NCI-H1105 treated with DMSO at 0.1 percent for 48 hours (cell line): Measurements from ENCODE around the gene SRRM5.
A peak's percentile ranks its signal among the peaks of the same experiment; 100 is the strongest.
"Not testable (repeated sequence)": the region's sequence is repeated elsewhere in the genome, so short reads cannot be mapped to it uniquely, and the experiment has no call there.

Experiments
- DNase-seq: peaks from one replicate; lab custom pipeline; 2025; lab: John Stamatoyannopoulos, UW

SRRM5 gene, protein sequence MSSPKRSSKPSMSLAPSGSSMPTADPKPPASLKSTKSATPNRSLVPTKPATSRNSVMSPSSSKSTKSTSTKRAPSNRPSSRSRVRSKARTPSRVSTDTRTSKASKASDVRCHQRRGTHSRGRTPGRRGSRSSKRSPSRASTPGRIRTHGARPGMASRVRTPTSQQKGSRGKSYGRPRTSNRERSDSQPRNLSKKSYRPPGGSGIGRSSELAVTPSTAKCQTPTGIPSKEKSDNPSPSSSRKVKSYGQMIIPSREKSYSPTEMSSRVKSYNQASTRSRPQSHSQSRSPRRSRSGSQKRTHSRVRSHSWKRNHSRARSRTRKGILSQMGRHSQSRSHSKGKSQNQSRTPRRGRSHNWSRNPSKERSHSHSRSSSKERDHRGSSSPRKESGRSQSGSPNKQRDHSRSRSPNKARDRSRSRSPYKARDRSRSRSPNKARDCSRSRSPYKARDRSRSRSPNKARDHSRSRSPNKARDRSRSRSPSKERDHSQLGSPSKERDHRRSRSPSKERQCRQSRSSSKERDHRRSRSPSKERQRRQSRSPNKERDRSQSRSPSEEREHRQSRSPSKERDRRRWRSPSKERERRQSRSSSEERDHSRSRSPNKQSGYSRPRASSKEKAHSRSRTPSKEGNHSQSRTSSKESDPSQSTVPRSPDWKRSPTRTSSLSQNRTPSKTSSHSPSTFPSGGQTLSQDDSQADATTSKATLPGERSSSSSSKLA

DNA sequence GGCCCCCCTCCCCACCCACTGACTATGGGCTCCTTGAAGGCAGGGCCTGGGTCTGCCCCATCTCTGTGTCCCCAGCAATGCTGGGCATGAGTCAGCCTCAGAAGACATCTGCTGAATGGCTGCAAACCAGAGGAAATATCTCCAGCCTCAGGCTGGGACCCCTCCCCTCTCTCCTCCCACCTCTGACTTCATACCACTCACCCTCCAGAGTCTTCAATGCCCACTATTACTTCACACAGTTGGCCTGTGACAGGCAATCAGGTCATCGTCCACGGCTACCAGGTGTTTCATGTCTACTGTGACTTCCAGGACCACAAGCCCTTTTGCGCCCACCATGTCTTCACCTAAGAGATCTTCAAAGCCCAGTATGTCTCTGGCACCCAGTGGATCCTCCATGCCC lies at the start of gene SRRM5:
TSS of gene SRRM5 (plus strand) at position 301 of the 400 bp plus-strand sequence. CDS start at position 335, 34 bp downstream.
- DNase-seq, result no peak

DNA sequence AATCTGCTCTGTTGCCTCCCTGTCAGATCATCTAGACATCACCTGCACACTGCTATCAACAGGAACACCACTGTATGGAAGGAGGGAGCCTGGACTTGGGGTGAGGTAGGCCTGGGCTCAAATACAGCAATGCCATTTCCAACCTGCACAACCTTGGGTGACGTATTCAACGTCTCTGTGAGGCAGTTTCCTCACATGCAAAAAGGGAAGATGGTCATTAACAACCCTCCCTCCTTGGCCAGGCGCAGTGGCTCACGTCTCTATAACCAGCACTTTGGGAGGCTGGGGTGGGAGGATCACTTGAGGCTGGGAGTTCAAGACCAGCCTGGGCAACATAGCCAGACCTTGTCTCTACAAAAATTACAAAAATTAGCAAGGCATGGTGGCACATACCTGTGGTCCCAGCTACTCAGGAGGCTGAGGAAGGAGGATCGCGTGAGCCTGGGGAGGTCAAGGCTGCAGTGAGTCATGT lies 49.6 kb upstream of the SRRM5 start:
- DNase-seq, result no peak

DNA sequence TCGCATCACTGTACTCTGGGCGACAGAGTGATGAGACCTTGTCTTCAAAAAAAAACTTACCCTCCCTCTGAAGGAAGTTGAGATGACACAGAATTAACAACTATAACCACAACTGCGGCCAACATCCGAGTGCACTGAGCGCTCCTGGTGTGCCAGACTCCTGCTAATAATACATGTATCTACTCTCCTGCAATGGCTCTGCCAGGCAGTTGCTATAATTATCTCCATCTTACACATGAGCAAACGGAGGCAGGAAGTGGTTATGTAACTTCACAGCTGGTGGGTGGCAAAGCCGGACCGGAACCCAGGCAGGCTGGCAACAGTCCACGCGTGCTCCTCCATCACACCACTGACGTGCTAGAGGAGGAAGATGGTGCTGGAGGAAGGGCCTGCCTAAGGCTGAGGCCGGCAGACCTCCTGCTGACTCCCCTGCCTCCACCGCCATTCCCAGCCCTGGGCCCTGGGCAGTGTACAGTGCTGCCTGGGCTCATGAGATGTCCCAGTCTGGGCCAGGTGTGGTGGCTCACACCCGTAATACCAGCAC lies 49.1 kb upstream of the SRRM5 start:
- no peak for DNase-seq

DNA sequence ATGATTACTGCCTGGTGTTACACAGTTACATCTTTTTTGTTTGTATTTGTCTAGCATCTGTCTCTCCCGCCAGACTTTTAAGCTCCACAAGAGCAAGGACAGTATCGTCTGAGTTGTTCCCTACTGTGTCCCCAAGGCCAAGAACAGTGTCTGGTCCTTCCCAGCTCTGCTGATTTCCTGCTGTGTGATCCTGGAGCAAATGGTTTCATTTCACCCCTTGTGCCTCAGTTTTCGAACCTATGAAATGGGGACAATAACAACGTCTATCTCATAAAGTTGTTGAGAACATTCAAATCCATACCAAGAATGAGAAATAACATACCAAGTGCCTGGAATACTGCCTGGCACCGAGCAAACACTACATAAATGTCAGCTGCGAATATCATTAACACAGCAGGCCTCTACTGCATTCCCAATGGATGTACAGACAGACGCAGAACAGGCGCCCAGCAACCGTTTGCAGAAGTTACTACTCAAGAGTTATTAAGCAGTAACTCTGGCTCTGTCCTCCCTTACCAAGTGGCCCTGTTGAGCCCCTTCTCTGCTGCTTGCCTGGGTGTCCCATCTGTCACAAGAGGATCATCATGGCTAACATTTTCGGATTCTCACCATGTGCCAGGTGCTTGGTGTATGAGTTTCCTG lies 48.0 kb upstream of the SRRM5 start:
- no peak for DNase-seq

DNA sequence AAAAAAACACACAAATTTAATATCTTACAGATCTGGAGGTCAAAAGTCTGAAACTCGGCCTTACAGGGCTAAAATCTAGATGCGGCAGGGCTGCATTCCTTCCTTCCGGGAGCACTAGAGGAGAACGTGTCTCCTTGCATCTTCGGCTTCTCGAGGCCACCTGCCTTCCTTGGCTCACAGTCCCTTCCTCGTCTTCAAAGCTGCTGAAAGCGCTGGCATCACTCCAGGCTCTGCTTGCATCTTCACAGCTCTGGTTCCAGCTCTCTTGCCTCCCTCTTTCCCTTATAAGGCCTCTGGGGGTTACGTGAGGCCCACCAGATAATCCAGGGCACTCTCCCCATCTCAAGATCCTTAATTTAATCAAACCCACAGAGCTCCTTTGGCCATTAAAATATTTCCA lies 47.1 kb upstream of the SRRM5 start:
- DNase-seq, result no peak

DNA sequence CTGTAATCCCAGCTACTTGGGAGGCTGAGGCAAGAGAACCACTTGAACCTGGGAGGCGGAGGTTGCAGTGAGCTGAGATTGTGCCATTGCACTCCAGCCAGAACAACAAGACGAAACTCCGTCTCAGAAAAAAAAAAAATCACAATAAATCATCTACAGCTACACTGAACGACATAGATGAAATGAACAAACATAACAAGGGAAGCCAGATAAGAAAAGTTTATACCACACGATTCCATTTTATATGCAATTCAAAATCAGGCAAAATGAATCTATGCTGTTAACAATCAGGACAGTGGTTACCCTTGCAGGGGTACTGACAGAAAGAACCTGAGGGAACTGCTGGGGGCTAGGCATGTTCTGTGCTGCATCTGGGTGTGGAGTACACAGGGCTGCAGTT lies 42.2 kb upstream of the SRRM5 start:
- DNase-seq, result no peak

DNA sequence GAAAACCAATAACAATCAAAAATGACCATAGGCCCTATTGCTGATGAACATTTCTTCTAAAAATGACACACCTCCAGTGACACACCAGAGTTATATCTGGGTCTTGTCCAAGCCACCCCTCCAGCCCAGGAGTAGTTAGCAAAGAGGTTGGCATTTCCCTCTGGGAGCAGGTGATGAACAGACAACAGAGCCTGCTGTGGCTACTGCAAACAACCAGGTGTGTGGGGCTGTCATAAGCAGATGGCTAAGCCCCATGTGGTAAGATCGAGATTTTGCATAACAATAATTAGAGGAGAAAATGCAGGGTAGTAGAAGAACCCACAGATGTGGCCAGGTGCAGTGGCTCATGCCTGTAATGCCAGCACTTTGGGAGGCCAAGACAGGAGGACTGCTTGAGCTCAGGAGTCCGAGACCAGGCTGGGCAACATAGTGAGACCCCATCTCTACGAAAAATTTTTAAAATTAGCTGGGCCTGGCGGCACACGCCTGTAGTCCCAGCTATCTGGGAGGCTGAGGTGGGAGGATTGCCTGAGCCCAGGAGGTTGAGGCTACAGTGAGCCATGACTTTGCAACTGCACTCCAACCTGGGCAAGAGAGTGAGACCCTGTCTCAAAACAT lies 41.6 kb upstream of the SRRM5 start:
- DNase-seq, result peak; percentile 18

DNA sequence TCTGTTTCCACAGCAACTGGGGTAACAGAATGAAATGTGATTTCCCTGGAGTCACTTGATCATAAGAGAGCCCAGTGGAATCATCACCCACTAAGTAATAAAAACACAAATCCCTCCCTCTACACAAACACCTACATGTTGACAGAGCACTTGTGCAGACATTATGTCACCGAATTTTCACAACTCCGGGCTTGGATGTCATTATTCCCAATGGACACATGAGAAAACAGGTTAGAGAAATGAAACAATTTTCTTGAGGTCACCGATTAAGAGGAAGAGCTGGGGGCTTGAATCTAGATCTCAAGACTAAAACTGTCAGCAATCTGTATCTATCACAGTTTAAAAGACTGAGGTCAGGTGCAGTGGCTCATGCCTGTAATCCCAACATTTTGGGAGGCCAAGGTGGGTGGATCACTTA lies 39.7 kb upstream of the SRRM5 start:
- DNase-seq, result no peak

DNA sequence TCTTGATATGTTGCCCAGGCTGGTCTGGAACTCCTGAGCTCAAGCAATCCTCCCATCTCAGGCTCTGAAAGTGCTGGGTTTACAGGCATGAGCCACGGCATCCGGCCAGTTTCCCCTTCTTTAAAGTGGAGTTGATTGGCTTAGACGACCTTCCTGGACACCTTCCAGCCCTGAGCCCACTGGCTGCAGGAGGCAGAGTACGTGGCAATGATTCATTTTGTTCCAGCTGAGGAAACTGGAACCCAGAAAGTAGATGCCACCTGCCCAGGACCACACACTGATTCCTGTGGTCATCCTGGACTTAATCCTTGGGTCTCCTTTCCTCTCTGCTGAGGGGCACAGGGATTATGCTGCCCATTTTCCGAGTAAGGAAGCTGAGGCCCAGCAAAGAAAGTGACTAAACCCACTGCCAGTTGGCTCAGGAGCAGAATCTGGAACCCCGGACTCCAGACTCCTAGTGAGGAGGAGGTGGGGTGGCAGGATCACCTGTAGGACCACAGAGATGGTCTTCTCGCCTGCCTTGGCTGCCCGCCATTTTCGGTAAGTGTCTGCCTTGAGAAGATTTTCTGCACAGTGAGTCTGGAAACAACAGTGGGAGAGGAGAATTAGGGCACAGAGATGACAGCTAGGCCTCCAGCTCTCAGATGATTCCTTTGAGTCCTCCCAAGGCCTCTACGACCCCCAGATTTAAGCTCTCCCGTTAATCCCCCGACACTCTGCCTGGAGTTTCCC lies 37.3 kb upstream of the SRRM5 start:
- peak; percentile 20 for DNase-seq

DNA sequence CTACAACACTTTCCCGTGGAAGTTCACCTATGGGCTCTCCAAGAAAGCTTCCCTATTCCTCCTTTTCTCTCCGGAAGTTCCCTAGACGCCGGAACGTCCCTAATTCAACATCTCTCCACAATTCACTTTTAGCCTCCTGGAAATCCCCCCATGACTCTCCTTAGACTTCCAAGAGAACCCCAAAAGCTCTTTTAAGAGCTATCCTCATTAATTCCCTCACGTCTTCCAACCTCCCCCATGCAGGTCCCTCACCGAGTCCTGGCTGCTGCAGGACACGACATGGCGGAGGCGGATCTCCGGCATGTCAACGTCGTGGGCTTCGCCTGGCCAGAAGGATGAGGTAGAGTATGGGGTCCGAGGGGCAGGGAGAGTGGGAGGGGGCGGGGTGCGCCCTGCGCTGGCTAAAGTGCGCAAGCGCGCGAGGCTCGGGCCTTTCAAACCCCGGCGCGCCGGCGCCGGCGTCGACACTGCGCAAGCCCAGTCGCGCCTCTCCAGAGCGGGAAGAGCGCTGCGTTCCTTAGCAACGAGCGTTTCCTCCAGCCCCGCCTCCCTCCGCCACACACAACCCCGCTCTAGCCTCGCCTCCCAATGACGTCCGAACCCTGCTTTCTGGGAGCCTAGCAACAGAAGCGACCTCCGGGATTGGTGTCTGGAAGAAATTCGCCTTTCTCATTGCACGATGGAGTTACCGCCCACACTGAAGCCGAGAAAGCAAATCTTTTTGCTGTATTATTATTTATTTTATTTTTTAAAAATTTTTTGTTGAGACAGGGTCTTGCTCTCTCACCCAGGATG lies 36.5 kb upstream of the SRRM5 start, which contains the start of the genes PINLYP and XRCC1:
TSS of gene PINLYP (plus strand) at position 646 of the 795 bp plus-strand sequence. CDS start 1,391 bp downstream, outside the sequence.
TSS of gene XRCC1 (minus strand) at position 372 of the 795 bp plus-strand sequence. CDS start at position 303, 69 bp downstream.
- peak; percentile 98 for DNase-seq

DNA sequence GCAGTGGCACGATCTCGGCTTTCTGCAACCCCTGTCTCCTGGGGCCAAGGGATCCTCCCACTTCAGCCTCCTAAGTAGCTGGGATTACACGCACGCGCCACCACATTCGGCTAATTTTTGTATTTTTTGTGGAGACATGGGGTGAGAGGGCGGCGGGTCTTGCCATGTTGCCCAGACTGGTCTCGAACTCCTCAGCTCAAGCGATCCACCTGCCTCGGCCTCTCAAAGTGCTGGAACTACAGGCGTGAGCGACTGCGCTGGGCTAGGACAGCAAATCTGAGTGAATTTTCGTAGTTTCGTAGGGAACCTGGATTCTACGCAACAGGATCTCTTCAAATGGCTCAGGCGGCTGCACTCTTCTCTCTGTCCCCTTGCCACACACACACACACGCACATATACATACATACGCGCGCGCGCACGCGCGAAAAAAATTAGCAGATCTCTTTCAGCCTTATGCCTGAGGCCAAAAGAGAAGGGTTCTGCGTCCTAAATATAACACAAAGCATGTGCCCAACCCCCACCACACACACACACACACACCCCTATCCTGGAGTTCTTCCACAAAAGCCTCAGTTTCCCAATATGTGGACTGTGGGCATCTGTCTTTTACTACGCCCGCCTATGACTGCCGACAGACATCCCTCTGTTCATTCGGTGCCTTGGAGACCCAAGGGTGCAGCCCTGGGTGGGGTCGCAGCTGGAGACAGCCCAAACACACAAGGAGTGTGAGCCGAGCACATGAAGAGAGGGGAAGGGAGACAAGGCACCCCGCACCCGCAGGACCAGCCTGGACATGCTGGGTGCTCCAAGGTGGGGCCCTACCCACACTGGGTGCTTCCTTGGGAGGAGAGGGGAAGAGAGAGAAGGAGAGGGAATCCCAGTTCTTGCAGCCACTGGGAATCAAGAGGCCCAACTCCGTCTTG lies 35.7 kb upstream of the SRRM5 start:
- no peak for DNase-seq

DNA sequence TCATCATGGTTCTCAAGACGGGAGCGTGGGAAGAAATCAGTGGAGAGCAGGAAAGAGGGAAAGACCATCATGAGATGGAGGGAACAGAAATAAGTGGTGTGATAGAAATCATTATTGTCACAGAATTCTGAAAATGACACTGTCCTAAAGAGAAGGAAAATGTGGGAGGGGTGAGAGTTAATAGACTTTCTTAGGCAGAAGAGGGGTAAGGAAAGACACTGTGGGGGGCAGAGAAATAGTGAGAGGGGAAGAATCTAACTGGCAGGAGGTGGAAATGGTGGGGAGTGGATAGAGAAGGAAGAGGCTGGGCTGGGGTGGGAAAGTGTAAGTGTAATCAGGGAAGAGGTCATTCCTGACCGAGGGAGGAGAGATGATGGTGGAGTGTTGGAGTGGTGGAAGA lies 33.1 kb upstream of the SRRM5 start:
- DNase-seq, result no peak

DNA sequence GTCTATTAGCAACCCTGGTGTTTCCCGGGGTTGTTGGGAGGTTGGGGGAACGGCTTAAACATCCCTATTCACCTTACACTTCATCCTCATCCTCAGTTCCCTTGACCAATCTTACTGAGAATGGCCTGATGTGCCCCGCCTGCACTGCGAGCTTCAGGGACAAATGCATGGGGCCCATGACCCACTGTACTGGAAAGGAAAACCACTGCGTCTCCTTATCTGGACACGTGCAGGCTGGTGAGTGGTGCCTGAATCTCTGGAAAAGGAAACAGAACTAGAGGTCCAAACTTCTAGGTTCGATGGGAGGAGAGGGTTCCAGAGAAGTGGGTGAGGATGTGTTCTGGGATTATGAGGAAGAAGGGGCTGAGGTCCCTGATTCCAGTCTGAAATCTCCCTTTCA lies 30.4 kb upstream of the SRRM5 start:
- no peak for DNase-seq

DNA sequence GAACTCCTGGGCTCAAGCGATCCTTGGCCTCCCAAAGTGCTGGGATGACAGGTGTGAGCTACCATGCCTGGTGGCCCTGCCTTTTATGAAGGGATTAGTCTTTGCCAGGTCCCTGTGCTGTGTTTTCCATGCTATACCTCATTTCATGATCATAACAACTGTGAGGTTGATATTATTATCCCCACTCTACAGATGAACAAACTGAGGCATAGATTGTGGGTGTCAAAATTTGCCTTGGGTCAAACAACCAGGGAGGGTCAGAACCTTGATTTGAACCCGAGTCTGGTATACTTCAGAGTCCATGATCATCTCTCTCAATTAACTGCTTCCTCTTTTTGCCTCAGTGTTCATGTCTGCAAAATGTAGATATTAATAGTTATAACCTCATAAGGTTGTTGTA lies 29.4 kb upstream of the SRRM5 start:
- no peak for DNase-seq

DNA sequence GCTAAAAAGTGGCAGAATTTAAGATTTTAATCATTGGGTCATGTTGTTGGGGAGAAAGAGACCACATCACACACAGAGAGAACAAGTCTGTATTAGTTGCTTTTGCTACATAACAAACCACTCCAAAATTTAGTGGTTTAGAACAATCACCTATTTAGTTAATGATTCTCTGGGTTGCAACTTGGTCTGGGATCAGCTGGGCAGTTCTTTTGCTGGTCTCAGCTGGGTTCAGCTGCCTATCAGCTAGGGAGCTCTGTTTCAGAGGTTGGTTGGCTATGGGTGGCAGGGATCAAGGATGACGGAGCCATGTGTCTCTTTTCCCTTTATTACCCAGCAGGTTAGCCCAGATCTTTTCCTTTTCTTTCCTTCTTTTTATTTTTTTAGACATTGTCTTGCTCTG lies 27.4 kb upstream of the SRRM5 start:
- no peak for DNase-seq

DNA sequence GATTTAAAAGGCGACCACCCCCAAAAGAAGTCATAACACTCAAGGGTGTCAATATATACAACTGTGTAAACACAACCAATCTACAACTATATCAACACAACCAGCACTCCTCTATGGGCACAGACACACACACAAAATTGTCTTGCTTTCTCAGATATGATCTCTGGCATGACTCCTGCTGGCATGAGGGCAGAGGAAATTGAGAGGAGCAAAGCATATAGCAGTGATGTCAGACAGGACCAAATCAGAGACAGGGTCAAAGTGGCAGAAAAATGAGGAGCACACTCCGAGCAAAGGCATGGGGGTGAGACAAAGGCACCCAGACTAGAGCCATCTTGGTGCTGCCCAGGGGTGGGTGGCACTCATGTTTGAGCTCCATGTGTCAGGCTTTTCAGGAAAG lies 25.5 kb upstream of the SRRM5 start:
- no peak for DNase-seq

DNA sequence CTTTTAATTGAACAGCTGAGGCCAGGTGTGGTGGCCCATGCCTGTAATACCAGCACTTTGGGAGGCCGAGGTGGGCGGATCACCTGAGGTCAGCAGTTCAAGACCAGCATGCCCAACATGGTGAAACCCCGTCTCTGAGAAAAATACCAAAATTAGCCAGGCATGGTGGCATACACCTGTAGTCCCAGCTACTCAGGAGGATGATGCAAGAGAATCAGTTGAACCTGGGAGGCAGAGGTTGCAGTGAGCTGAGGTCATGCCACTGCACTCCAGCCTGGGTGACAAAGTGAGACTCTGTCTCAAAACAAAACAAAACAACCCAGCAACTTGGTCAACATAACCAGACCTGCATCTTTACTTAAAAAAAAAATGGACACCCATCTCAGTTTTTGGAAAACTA lies 24.9 kb upstream of the SRRM5 start:
- DNase-seq, result not testable (repeated sequence)

DNA sequence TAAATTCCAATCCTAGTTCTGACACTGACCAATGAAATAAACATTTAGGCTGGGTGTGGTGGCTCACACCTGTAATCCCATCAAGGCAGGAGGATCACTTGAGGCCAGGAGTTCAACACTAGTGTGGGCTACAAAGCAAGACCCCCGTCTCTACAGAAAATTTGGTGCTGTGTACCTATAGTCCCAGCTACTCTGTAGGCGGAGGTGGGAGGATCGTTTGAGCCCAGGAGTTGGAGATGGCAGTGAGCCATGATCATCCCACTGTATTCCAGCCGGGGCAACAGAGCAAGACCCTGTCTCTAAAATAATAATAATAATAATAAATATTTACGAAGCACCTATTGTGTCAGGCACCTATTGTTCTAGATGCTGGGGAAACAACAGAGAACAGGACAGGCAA lies 22.6 kb upstream of the SRRM5 start:
- no peak for DNase-seq

DNA sequence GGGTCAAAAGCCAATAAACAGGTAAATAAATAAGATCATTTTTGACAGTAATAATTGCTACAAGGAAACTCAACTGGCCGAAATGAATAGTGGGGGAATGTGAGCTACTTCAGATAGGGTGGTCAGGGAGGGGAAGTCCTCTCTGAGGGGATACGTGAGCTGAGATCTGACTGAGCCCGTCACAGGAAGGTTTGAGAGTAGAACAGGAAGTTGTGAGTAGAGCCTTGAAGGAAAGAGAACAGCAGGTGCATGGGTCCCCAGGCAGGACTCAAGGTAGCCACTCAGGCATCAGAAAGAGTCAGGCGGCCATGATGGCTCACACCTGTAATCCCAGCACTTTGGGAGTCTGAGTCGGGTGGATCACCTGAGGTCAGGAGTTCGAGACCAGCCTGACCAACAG lies 22.2 kb upstream of the SRRM5 start:
- DNase-seq, result no peak
